NCI-H1105 (cell line): ENCODE measurements around the gene LTV1.
"Not testable (repeated sequence)": the region's sequence is repeated elsewhere in the genome, so short reads cannot be mapped to it uniquely, and the experiment has no call there.

Experiments used
- DNase-seq: peaks from one replicate; lab custom pipeline; 2025; lab: John Stamatoyannopoulos, UW

Gene LTV1

GRCh38 chr6:143842902-143843676 lies at the start of gene LTV1:
TSS of gene LTV1 (plus strand) at chr6:143843338. CDS start at chr6:143843478, 140 bp downstream.
- DNase-seq = peak; percentile 96

GRCh38 chr6:143796551-143796950 lies 46.6 kb upstream of the LTV1 start:
- DNase-seq = not testable (repeated sequence)

- DNase-seq = not testable (repeated sequence)
Measured at GRCh38 chr6:143798487-143798886, 44.7 kb upstream of the LTV1 start.

- no peak for DNase-seq
Measured at GRCh38 chr6:143802833-143803565, 40.1 kb upstream of the LTV1 start.

GRCh38 chr6:143803769-143804568 lies 39.2 kb upstream of the LTV1 start:
- DNase-seq = no peak

- no peak for DNase-seq
Measured at GRCh38 chr6:143804835-143805239, 38.3 kb upstream of the LTV1 start.

- DNase-seq = no peak
Measured at GRCh38 chr6:143806282-143807102, 36.6 kb upstream of the LTV1 start.

- no peak for DNase-seq
Measured at GRCh38 chr6:143807103-143807772, 35.9 kb upstream of the LTV1 start.

GRCh38 chr6:143810745-143811144 lies 32.4 kb upstream of the LTV1 start:
- DNase-seq = no peak

GRCh38 chr6:143811501-143812157 lies 31.5 kb upstream of the LTV1 start:
- no peak for DNase-seq

- no peak for DNase-seq
Measured at GRCh38 chr6:143817621-143818020, 25.5 kb upstream of the LTV1 start.

GRCh38 chr6:143821359-143821758 lies 21.8 kb upstream of the LTV1 start:
- no peak for DNase-seq

GRCh38 chr6:143822584-143823024 lies 20.5 kb upstream of the LTV1 start:
- DNase-seq = no peak

- no peak for DNase-seq
Measured at GRCh38 chr6:143823548-143823947, 19.6 kb upstream of the LTV1 start.

- no peak for DNase-seq
Measured at GRCh38 chr6:143828572-143828971, 14.6 kb upstream of the LTV1 start.

GRCh38 chr6:143836150-143836549 lies 7.0 kb upstream of the LTV1 start:
- DNase-seq = no peak

- DNase-seq = no peak
Measured at GRCh38 chr6:143838395-143838794, 4.7 kb upstream of the LTV1 start.

GRCh38 chr6:143839196-143839595 lies 3.9 kb upstream of the LTV1 start:
- no peak for DNase-seq

- no peak for DNase-seq
Measured at GRCh38 chr6:143840595-143841265, 2.4 kb upstream of the LTV1 start.

- no peak for DNase-seq
Measured at GRCh38 chr6:143842461-143842901, 657 bp upstream of the LTV1 start.
